ENCODE results near the gene ALKBH8.

Gene ALKBH8

DNA sequence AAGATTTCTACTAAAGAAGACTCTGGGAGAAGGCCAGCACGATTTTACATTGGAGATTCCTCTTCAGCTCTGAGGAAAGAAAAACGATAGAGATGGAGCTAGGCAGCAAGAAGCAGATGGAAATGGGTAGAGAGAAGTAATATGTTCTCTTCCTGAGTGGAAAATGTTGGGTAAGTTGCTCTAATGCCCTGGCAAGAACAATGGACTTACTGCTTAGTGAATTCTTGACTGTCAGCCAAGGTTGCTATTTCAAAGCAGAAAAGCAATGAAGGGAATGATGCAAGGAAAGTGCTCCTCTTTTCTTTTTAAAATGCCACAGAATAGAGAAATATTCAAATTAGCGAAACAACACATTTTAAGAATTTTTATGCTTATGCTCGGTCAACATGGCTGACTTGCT, 69.5 kb downstream of the ALKBH8 start:
- Histone ChIP-seq H3K27ac (ENCODE audit: low read length) (no peak overlapping the region), H3K4me1 (ENCODE audit: low read length) (no peaks in the 10 kb centered on the region), H3K4me3 (ENCODE audit: low read length) (no peak overlapping the region), H3K36me3 (replicated peaks; ENCODE audit: low read depth, low read length) (peaks cover under 1% of the 10 kb centered on the region), H3K9ac (ENCODE audit: low read length) (no peak overlapping the region), H2AFZ (ENCODE audit: low read depth, low read length) (no peak overlapping the region), H4K20me1 (ENCODE audit: insufficient read depth, low read length) (no peaks in the 10 kb centered on the region), H3K79me2 (ENCODE audit: low read length) (no peaks in the 10 kb centered on the region), H3K9me3 (ENCODE audit: insufficient read depth, low read length) (no peaks in the 10 kb centered on the region), H3K4me2 (ENCODE audit: low read length) (no peak overlapping the region), H3K27me3 (ENCODE audit: low read depth, low read length) (no peaks in the 10 kb centered on the region)
- TF ChIP-seq EZH2phosphoT487 (IDR thresholded peaks at IDR 0.05; ENCODE audit: low read depth): no peak
- TF ChIP-seq, protein P1, sequence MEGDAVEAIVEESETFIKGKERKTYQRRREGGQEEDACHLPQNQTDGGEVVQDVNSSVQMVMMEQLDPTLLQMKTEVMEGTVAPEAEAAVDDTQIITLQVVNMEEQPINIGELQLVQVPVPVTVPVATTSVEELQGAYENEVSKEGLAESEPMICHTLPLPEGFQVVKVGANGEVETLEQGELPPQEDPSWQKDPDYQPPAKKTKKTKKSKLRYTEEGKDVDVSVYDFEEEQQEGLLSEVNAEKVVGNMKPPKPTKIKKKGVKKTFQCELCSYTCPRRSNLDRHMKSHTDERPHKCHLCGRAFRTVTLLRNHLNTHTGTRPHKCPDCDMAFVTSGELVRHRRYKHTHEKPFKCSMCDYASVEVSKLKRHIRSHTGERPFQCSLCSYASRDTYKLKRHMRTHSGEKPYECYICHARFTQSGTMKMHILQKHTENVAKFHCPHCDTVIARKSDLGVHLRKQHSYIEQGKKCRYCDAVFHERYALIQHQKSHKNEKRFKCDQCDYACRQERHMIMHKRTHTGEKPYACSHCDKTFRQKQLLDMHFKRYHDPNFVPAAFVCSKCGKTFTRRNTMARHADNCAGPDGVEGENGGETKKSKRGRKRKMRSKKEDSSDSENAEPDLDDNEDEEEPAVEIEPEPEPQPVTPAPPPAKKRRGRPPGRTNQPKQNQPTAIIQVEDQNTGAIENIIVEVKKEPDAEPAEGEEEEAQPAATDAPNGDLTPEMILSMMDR (IDR thresholded peaks at IDR 0.05; ENCODE audit: low read depth, low read length): no peak

DNA sequence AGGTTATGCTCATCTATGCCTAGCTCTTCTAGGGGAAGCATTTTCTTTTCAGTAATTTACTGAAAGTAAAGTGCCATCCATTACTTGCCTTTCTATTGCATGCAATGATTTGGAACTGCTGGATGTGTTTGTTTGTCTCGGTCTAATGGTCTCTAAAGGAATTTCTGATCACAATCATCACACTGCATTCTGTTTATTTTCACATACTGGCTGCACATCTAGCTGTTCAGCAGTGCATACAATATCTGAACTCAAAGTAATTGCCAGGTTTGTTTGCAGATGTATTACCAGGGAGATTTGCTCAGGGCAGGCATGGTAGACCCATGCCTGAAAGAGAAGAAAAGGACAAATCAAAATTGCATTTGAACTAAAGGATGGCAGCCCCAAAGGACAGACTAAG, 71.5 kb downstream of the ALKBH8 start:
- Histone ChIP-seq H3K9ac (ENCODE audit: low read length) (no peak overlapping the region), H3K79me2 (ENCODE audit: low read length) (no peaks in the 10 kb centered on the region), H3K4me2 (ENCODE audit: low read length) (no peak overlapping the region), H4K20me1 (ENCODE audit: insufficient read depth, low read length) (no peaks in the 10 kb centered on the region), H3K27me3 (ENCODE audit: low read depth, low read length) (no peaks in the 10 kb centered on the region), H3K4me1 (ENCODE audit: low read length) (no peaks in the 10 kb centered on the region), H2AFZ (ENCODE audit: low read depth, low read length) (no peak overlapping the region), H3K36me3 (replicated peaks; ENCODE audit: low read depth, low read length) (no peaks in the 10 kb centered on the region), H3K27ac (ENCODE audit: low read length) (no peak overlapping the region), H3K9me3 (ENCODE audit: insufficient read depth, low read length) (no peaks in the 10 kb centered on the region), H3K4me3 (ENCODE audit: low read length) (no peak overlapping the region)
- TF ChIP-seq, protein P1 (IDR thresholded peaks at IDR 0.05; ENCODE audit: low read depth, low read length): no peak
- no peak for TF ChIP-seq EZH2phosphoT487 (IDR thresholded peaks at IDR 0.05; ENCODE audit: low read depth)

DNA sequence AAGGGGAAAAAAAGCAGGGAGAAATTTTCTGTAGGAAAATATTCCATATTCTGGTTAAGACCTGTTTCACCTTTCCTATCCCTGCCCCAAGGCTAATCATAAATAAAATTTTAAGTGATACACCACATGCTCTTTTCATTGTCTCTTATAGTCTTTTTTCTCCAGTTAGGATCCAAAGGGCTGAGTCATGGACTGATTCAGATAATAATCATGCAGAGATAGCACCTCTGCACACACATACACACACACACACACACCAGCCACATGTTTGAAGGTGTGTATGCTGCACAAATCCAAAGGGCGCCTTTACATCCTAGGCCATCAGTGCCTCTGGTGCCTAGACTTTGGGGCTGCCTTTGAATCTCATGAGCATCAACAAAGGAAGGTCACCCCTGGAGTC, 72.4 kb downstream of the ALKBH8 start:
- no peaks in the 10 kb centered on the region for H3K9me3 ChIP-seq (ENCODE audit: insufficient read depth, low read length)
- no peaks in the 10 kb centered on the region for H4K20me1 ChIP-seq (ENCODE audit: insufficient read depth, low read length)
- H2AFZ ChIP-seq (ENCODE audit: low read depth, low read length): no peak overlapping the region
- no peaks in the 10 kb centered on the region for H3K79me2 ChIP-seq (ENCODE audit: low read length)
- no peaks in the 10 kb centered on the region for H3K27me3 ChIP-seq (ENCODE audit: low read depth, low read length)
- H3K4me3 ChIP-seq (ENCODE audit: low read length): no peak overlapping the region
- TF ChIP-seq, protein P1 (IDR thresholded peaks at IDR 0.05; ENCODE audit: low read depth, low read length): no peak
- TF ChIP-seq EZH2phosphoT487 (IDR thresholded peaks at IDR 0.05; ENCODE audit: low read depth): no peak
- no peaks in the 10 kb centered on the region for H3K36me3 ChIP-seq (replicated peaks; ENCODE audit: low read depth, low read length)
- H3K27ac ChIP-seq (ENCODE audit: low read length): no peak overlapping the region
- no peak overlapping the region for H3K4me2 ChIP-seq (ENCODE audit: low read length)
- no peak overlapping the region for H3K9ac ChIP-seq (ENCODE audit: low read length)
- no peaks in the 10 kb centered on the region for H3K4me1 ChIP-seq (ENCODE audit: low read length)

DNA sequence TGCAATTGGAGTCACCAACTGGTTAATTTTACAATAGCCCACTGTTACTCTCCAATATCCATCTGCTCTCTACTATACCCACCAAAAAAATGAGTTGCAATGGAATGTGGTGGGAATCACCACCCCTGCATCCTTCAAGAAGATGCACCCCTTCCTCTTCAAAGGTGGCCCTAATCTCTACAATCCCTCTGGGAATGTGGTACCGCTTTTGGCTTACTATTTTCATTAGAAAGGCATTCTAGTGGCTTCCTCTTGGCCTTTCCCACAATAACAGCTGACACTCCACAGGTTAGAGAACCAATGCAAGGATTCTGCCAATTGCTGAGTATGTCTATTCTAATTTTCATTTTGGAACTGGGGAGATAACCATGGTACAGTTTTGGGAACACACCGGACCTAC, 74.7 kb downstream of the ALKBH8 start:
- no peak overlapping the region for H3K4me2 ChIP-seq (ENCODE audit: low read length)
- no peaks in the 10 kb centered on the region for H3K79me2 ChIP-seq (ENCODE audit: low read length)
- H3K27ac ChIP-seq (ENCODE audit: low read length): no peak overlapping the region
- no peaks in the 10 kb centered on the region for H4K20me1 ChIP-seq (ENCODE audit: insufficient read depth, low read length)
- no peaks in the 10 kb centered on the region for H3K27me3 ChIP-seq (ENCODE audit: low read depth, low read length)
- no peaks in the 10 kb centered on the region for H3K36me3 ChIP-seq (replicated peaks; ENCODE audit: low read depth, low read length)
- H3K9me3 ChIP-seq (ENCODE audit: insufficient read depth, low read length): no peaks in the 10 kb centered on the region
- no peak overlapping the region for H3K4me3 ChIP-seq (ENCODE audit: low read length)
- no peak for TF ChIP-seq EZH2phosphoT487 (IDR thresholded peaks at IDR 0.05; ENCODE audit: low read depth)
- TF ChIP-seq, protein P1 (IDR thresholded peaks at IDR 0.05; ENCODE audit: low read depth, low read length): no peak
- no peak overlapping the region for H2AFZ ChIP-seq (ENCODE audit: low read depth, low read length)
- H3K9ac ChIP-seq (ENCODE audit: low read length): no peak overlapping the region
- H3K4me1 ChIP-seq (ENCODE audit: low read length): no peaks in the 10 kb centered on the region

Measured in OCI-LY3 (cell line).